ENCODE measurements around the gene ENC1.

The ENC1 gene

GRCh38 chr5:74586856-74587255, 53.7 kb downstream of the ENC1 start:
- no peak for DNase-seq (ENCODE audit: low read depth)
- no peak for TF ChIP-seq CTCF (conservative IDR thresholded peaks at IDR 0.05; ENCODE audit: low read depth, low read length)
- H3K4me3 ChIP-seq (ENCODE audit: low read depth, low read length), result no peak overlapping the region

GRCh38 chr5:74582853-74583252, 57.7 kb downstream of the ENC1 start:
- TF ChIP-seq CTCF (conservative IDR thresholded peaks at IDR 0.05; ENCODE audit: low read depth, low read length), result no peak
- no peak for DNase-seq (ENCODE audit: low read depth)
- H3K4me3 ChIP-seq (ENCODE audit: low read depth, low read length), result no peak overlapping the region

- H3K4me3 ChIP-seq (ENCODE audit: low read depth, low read length), result no peak overlapping the region
- TF ChIP-seq CTCF (conservative IDR thresholded peaks at IDR 0.05; ENCODE audit: low read depth, low read length), result no peak
- no peak for DNase-seq (ENCODE audit: low read depth)
Measured at GRCh38 chr5:74581988-74582365, 58.6 kb downstream of the ENC1 start.

GRCh38 chr5:74580729-74581109, 59.8 kb downstream of the ENC1 start:
- no peak for TF ChIP-seq CTCF (conservative IDR thresholded peaks at IDR 0.05; ENCODE audit: low read depth, low read length)
- DNase-seq (ENCODE audit: low read depth), result no peak

GRCh38 chr5:74579215-74579614, 61.3 kb downstream of the ENC1 start:
- DNase-seq (ENCODE audit: low read depth), result peak; percentile 24
- no peak overlapping the region for H3K4me3 ChIP-seq (ENCODE audit: low read depth, low read length)
- TF ChIP-seq CTCF (conservative IDR thresholded peaks at IDR 0.05; ENCODE audit: low read depth, low read length), result no peak

More at GRCh38 chr5:74580729-74581109, 59.8 kb downstream of the ENC1 start:
- H3K4me3 ChIP-seq (ENCODE audit: low read depth, low read length), result no peak overlapping the region

GRCh38 chr5:74578356-74579044, 62.0 kb downstream of the ENC1 start:
- H3K4me3 ChIP-seq (ENCODE audit: low read depth, low read length), result no peak overlapping the region
- no peak for TF ChIP-seq CTCF (conservative IDR thresholded peaks at IDR 0.05; ENCODE audit: low read depth, low read length)
- no peak for DNase-seq (ENCODE audit: low read depth)

All from choroid plexus epithelial cell (primary cell).